Panc1 (cell line): ENCODE data around the gene THBS2. TPM values are rescaled to one million over a fixed set of nuclear protein-coding genes. Genes with fewer than 3 reads are reported as not detected.

Experiments
- ATAC-seq: fragments of 200-7000 bp; cut with Tn5 transposase; 2 replicates; pipeline ENCODE4 v1.9.1; 2020; ENCODE audit warnings: mild to moderate bottlenecking, moderate library complexity
- BruUV-seq: library from RNA; stranded (reverse); fragments of 400-500 nt; replicated peaks from 2 replicates; lab custom pipeline; 2021; lab: Mats Ljungman, UMichigan
- CTCF ChIA-PET: fragments of 300-600 bp; sonication (Branson Sonifier 250); formaldehyde crosslinking; loops from one replicate; lab custom pipeline; 2022; ENCODE audit warnings: antibody characterized with exemption; lab: Charles Lee
- POLR2A ChIA-PET: fragments of 300-600 bp; sonication (Branson Sonifier 250); formaldehyde crosslinking; loops from one replicate; lab custom pipeline; 2022; ENCODE audit warnings: antibody characterized with exemption; lab: Charles Lee
- DNase-seq: peaks from one replicate; pipeline ENCODE4 v3.0.0-alpha.2; 2010; ENCODE audit warnings: low read depth, low spot score
- H3K27ac ChIP-seq: 2 replicates; pipeline ENCODE4 v1.5.1; 2011; ENCODE audit warnings: mild to moderate bottlenecking, low read length, inconsistent platforms
- H3K27me3 ChIP-seq: fragments of 200-500 bp; sonication (Bioruptor generic); 2 replicates; pipeline ENCODE4 v1.6.0; 2014; ENCODE audit warnings: low read length, inconsistent platforms; ENCODE audit not compliant: control insufficient read depth, insufficient read depth
- H3K36me3 ChIP-seq: fragments of 200-500 bp; sonication (Bioruptor generic); 2 replicates; pipeline ENCODE4 v1.5.1; 2014; ENCODE audit warnings: inconsistent platforms, mild to moderate bottlenecking, low read length, moderate library complexity; ENCODE audit not compliant: control insufficient read depth, insufficient read depth
- H3K4me1 ChIP-seq: 2 replicates; pipeline ENCODE4 v1.5.1; 2011; ENCODE audit warnings: inconsistent platforms, mild to moderate bottlenecking, low read length, moderate library complexity; ENCODE audit not compliant: control insufficient read depth, insufficient read depth
- H3K4me3 ChIP-seq, 2 experiments: 2 replicates each; pipeline ENCODE4 v1.5.1; 2011 to 2012; ENCODE audit warnings: low read depth in 2 of 2, low read length in 2 of 2, mild to moderate bottlenecking in 2 of 2, inconsistent platforms in 1 of 2, moderate library complexity in 1 of 2
- H3K9me3 ChIP-seq: fragments of 200-500 bp; sonication (Bioruptor generic); 2 replicates; pipeline ENCODE4 v1.5.1; 2014; ENCODE audit warnings: low read depth, mild to moderate bottlenecking, inconsistent platforms, low read length, moderate library complexity; ENCODE audit not compliant: control insufficient read depth, insufficient read depth
- POLR2AphosphoS5 ChIP-seq: IDR thresholded peaks from 2 replicates; pipeline ENCODE4 v1.6.1; 2012; ENCODE audit warnings: mild to moderate bottlenecking, low read depth, low read length, moderate library complexity
- SIN3A ChIP-seq: IDR thresholded peaks from 2 replicates; pipeline ENCODE4 v1.6.1; 2012; ENCODE audit warnings: low read depth, mild to moderate bottlenecking, low read length, moderate library complexity, borderline replicate concordance; ENCODE audit not compliant: insufficient read depth
- TCF7L2 ChIP-seq: IDR thresholded peaks from 2 replicates; pipeline ENCODE4 v1.6.1; 2011; ENCODE audit warnings: mild to moderate bottlenecking, low read depth, low read length, inconsistent platforms
- in situ Hi-C: cut with HindIII; loops from 2 replicates; pipeline ENCODE4 v1.10.0; 2016; ENCODE audit warnings: low sequenced_read_pairs, low pct_unique_long_range_greater_than_20kb
- intact Hi-C: fragments of 100-400 bp; cut with micrococcal nuclease; formaldehyde crosslinking; loops from one replicate; pipeline ENCODE4 v1.10.0; 2022; ENCODE audit not compliant: unreplicated experiment
- total RNA-seq: library from RNA; stranded (reverse); gene quantifications from one replicate; pipeline ENCODE4 v1.2.1, GENCODE V29; 2021; ENCODE audit not compliant: unreplicated experiment
- TF ChIP-seq, protein P1 (sequence below), 2 experiments: IDR thresholded peaks; 2 replicates each; pipeline ENCODE4 v1.6.1; 2011 to 2012; ENCODE audit warnings: low read depth in 2 of 2, control low read depth in 1 of 2, low read length in 1 of 2, mild to moderate bottlenecking in 1 of 2, moderate library complexity in 1 of 2; ENCODE audit not compliant: insufficient read depth in 1 of 2
- TF ChIP-seq, protein P2 (sequence below): fragments of 450-650 bp; IDR thresholded peaks from 2 replicates; pipeline ENCODE4 v1.5.1; 2017; ENCODE audit warnings: mild to moderate bottlenecking

Gene THBS2
- total RNA-seq, 1 experiment from 2014 or later: 0.05 TPM

DNA sequence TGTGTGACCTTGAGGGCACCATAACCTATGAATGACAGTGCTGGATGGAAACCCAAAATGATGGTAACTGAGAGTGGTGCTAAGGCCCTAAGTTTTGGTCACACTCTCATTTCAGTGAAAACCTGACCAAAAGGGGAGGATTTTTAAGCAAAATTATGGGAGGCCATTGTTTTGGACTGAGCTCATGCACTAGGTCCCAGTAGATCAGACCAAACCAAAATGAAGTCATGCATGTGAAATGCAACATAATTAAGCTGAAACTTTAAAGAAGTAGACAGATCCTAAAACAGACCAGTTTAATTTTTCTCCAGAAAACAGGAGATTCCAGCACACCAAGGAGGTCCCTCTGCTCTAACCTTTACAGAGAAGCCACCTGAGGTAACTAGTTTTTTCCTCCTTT is 24.0 kb upstream of the THBS2 start:
- Histone ChIP-seq H3K27me3 (no peaks in the 10 kb centered on the region), H3K4me1 (no peaks in the 10 kb centered on the region), H3K4me3 (no peak overlapping the region), H3K27ac (no peak overlapping the region), H3K9me3 (no peaks in the 10 kb centered on the region), H3K36me3 (no peaks in the 10 kb centered on the region)
- intact Hi-C loops: no loop called here
- no peak for DNase-seq
- no peak for TF ChIP-seq POLR2AphosphoS5
- TF ChIP-seq, protein P1, sequence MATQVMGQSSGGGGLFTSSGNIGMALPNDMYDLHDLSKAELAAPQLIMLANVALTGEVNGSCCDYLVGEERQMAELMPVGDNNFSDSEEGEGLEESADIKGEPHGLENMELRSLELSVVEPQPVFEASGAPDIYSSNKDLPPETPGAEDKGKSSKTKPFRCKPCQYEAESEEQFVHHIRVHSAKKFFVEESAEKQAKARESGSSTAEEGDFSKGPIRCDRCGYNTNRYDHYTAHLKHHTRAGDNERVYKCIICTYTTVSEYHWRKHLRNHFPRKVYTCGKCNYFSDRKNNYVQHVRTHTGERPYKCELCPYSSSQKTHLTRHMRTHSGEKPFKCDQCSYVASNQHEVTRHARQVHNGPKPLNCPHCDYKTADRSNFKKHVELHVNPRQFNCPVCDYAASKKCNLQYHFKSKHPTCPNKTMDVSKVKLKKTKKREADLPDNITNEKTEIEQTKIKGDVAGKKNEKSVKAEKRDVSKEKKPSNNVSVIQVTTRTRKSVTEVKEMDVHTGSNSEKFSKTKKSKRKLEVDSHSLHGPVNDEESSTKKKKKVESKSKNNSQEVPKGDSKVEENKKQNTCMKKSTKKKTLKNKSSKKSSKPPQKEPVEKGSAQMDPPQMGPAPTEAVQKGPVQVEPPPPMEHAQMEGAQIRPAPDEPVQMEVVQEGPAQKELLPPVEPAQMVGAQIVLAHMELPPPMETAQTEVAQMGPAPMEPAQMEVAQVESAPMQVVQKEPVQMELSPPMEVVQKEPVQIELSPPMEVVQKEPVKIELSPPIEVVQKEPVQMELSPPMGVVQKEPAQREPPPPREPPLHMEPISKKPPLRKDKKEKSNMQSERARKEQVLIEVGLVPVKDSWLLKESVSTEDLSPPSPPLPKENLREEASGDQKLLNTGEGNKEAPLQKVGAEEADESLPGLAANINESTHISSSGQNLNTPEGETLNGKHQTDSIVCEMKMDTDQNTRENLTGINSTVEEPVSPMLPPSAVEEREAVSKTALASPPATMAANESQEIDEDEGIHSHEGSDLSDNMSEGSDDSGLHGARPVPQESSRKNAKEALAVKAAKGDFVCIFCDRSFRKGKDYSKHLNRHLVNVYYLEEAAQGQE (IDR thresholded peaks at IDR 0.05; ENCODE audit: insufficient read depth in 1 of 2, low read depth in 2 of 2, low read length in 1 of 2): no peak
- no peak for TF ChIP-seq TCF7L2
- TF ChIP-seq SIN3A: no peak
- TF ChIP-seq, protein P2, sequence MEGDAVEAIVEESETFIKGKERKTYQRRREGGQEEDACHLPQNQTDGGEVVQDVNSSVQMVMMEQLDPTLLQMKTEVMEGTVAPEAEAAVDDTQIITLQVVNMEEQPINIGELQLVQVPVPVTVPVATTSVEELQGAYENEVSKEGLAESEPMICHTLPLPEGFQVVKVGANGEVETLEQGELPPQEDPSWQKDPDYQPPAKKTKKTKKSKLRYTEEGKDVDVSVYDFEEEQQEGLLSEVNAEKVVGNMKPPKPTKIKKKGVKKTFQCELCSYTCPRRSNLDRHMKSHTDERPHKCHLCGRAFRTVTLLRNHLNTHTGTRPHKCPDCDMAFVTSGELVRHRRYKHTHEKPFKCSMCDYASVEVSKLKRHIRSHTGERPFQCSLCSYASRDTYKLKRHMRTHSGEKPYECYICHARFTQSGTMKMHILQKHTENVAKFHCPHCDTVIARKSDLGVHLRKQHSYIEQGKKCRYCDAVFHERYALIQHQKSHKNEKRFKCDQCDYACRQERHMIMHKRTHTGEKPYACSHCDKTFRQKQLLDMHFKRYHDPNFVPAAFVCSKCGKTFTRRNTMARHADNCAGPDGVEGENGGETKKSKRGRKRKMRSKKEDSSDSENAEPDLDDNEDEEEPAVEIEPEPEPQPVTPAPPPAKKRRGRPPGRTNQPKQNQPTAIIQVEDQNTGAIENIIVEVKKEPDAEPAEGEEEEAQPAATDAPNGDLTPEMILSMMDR: no peak
- BruUV-seq: no TSS peak
- ChIA-PET POLR2A (no interaction called here), CTCF (no interaction called here)
- in situ Hi-C loops: no loop called here
- ATAC-seq: no peak

DNA sequence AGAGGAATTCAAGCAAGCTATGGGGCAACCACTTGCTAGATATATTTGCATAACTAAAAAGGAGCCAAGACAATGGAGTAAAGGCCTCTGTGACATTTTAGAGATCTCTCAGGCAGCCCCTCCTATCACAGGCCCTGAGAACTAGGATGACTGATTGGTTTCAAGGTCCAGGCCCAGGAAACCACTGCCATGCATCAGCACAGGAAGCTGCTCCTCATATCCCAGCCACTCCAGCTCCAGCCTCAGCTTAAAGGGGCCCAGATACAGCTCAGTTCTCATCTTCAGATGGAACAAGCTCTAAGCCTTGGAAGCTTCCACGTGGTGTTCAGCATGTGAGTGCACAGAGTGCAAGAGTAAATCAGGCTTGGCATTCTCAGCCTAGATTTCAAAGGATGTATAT is 21.1 kb upstream of the THBS2 start:
- no peak overlapping the region for H3K27ac ChIP-seq
- ChIA-PET CTCF (no interaction called here), POLR2A (interaction anchor here (0.7 kb wide), 1 partner anchor 61 kb away, joined by 3 read pairs; no protein-coding TSS in a partner anchor)
- no peaks in the 10 kb centered on the region for H3K27me3 ChIP-seq
- no peaks in the 10 kb centered on the region for H3K9me3 ChIP-seq
- no peaks in the 10 kb centered on the region for H3K36me3 ChIP-seq
- no TSS peak for BruUV-seq
- TF ChIP-seq SIN3A: no peak
- TF ChIP-seq, protein P1 (IDR thresholded peaks at IDR 0.05; ENCODE audit: insufficient read depth in 1 of 2, low read depth in 2 of 2, low read length in 1 of 2): no peak
- TF ChIP-seq TCF7L2: no peak
- no peak for TF ChIP-seq POLR2AphosphoS5
- TF ChIP-seq, protein P2: no peak
- ATAC-seq (no peak), DNase-seq (no peak)
- in situ Hi-C loops: no loop called here
- no peak overlapping the region for H3K4me3 ChIP-seq
- intact Hi-C loops: no loop called here
- H3K4me1 ChIP-seq: no peaks in the 10 kb centered on the region
